CD4-positive, alpha-beta T cell treated with Interleukin-15 for 1 hour (primary cell): ENCODE data around the gene C20orf141.

Source experiments
- DNase-seq: peaks from one replicate; pipeline ENCODE4 v3.0.0-alpha.2; 2020

Gene C20orf141

GRCh38 chr20:2851086-2851485 lies 36.3 kb downstream of the C20orf141 start:
- DNase-seq, result no peak

- DNase-seq, result no peak
These were observed 43.8 kb downstream of the C20orf141 start for GRCh38 chr20:2858591-2858990.

GRCh38 chr20:2859330-2860121 lies 44.7 kb downstream of the C20orf141 start:
- DNase-seq, result no peak

GRCh38 chr20:2864626-2865025 lies 49.8 kb downstream of the C20orf141 start:
- DNase-seq, result no peak

GRCh38 chr20:2865101-2865500 lies 50.3 kb downstream of the C20orf141 start:
- no peak for DNase-seq
